HG03460 (cell line): ENCODE measurements around the gene ARL15.

Experiments
- ATAC-seq: cut with Tn5 transposase; IDR thresholded peaks from one replicate; pipeline ENCODE4 v1.9.1; 2021; ENCODE audit not compliant: unreplicated experiment

The ARL15 gene

GRCh38 chr5:53950621-53951020, 359.8 kb downstream of the ARL15 start:
- no peak for ATAC-seq

- no peak for ATAC-seq
Observed at GRCh38 chr5:53948598-53948997, 361.8 kb downstream of the ARL15 start.

GRCh38 chr5:53946405-53947100, 363.8 kb downstream of the ARL15 start:
- no peak for ATAC-seq

GRCh38 chr5:53944981-53945380, 365.4 kb downstream of the ARL15 start:
- no peak for ATAC-seq

- no peak for ATAC-seq
Observed at GRCh38 chr5:53943938-53944337, 366.4 kb downstream of the ARL15 start.

GRCh38 chr5:53942724-53943123, 367.6 kb downstream of the ARL15 start:
- no peak for ATAC-seq

- ATAC-seq = no peak
Observed at GRCh38 chr5:53940921-53941320, 369.5 kb downstream of the ARL15 start.

- no peak for ATAC-seq
Observed at GRCh38 chr5:53937467-53937866, 372.9 kb downstream of the ARL15 start.

- no peak for ATAC-seq
Observed at GRCh38 chr5:53936481-53937352, 373.7 kb downstream of the ARL15 start.

GRCh38 chr5:53934151-53934820, 376.1 kb downstream of the ARL15 start:
- no peak for ATAC-seq

GRCh38 chr5:53932351-53932750, 378.0 kb downstream of the ARL15 start:
- ATAC-seq = no peak

GRCh38 chr5:53930457-53930856, 379.9 kb downstream of the ARL15 start:
- ATAC-seq = no peak

GRCh38 chr5:53929570-53929969, 380.8 kb downstream of the ARL15 start:
- ATAC-seq = no peak

GRCh38 chr5:53929152-53929551, 381.2 kb downstream of the ARL15 start:
- ATAC-seq = no peak

GRCh38 chr5:53928641-53929040, 381.7 kb downstream of the ARL15 start:
- ATAC-seq = no peak

- no peak for ATAC-seq
Observed at GRCh38 chr5:53927668-53928247, 382.6 kb downstream of the ARL15 start.

GRCh38 chr5:53926026-53926425, 384.3 kb downstream of the ARL15 start:
- no peak for ATAC-seq

- ATAC-seq = no peak
Observed at GRCh38 chr5:53924392-53924791, 386.0 kb downstream of the ARL15 start.

GRCh38 chr5:53923961-53924360, 386.4 kb downstream of the ARL15 start:
- no peak for ATAC-seq

- no peak for ATAC-seq
Observed at GRCh38 chr5:53922508-53923498, 387.6 kb downstream of the ARL15 start.
